Panc1 (cell line): ENCODE measurements around the gene GSTT2. TPM values are rescaled to one million over a fixed set of nuclear protein-coding genes. Genes with fewer than 3 reads are reported as not detected.

Source experiments
- ATAC-seq: fragments of 200-7000 bp; cut with Tn5 transposase; 2 replicates; pipeline ENCODE4 v1.9.1; 2020; ENCODE audit warnings: mild to moderate bottlenecking, moderate library complexity
- BruUV-seq: library from RNA; stranded (reverse); fragments of 400-500 nt; replicated peaks from 2 replicates; lab custom pipeline; 2021; lab: Mats Ljungman, UMichigan
- CTCF ChIA-PET: fragments of 300-600 bp; sonication (Branson Sonifier 250); formaldehyde crosslinking; loops from one replicate; lab custom pipeline; 2022; ENCODE audit warnings: antibody characterized with exemption; lab: Charles Lee
- POLR2A ChIA-PET: fragments of 300-600 bp; sonication (Branson Sonifier 250); formaldehyde crosslinking; loops from one replicate; lab custom pipeline; 2022; ENCODE audit warnings: antibody characterized with exemption; lab: Charles Lee
- DNase-seq: peaks from one replicate; pipeline ENCODE4 v3.0.0-alpha.2; 2010; ENCODE audit warnings: low read depth, low spot score
- H3K27ac ChIP-seq: 2 replicates; pipeline ENCODE4 v1.5.1; 2011; ENCODE audit warnings: mild to moderate bottlenecking, low read length, inconsistent platforms
- H3K27me3 ChIP-seq: fragments of 200-500 bp; sonication (Bioruptor generic); 2 replicates; pipeline ENCODE4 v1.6.0; 2014; ENCODE audit warnings: low read length, inconsistent platforms; ENCODE audit not compliant: control insufficient read depth, insufficient read depth
- H3K36me3 ChIP-seq: fragments of 200-500 bp; sonication (Bioruptor generic); 2 replicates; pipeline ENCODE4 v1.5.1; 2014; ENCODE audit warnings: inconsistent platforms, mild to moderate bottlenecking, low read length, moderate library complexity; ENCODE audit not compliant: control insufficient read depth, insufficient read depth
- H3K4me1 ChIP-seq: 2 replicates; pipeline ENCODE4 v1.5.1; 2011; ENCODE audit warnings: inconsistent platforms, mild to moderate bottlenecking, low read length, moderate library complexity; ENCODE audit not compliant: control insufficient read depth, insufficient read depth
- H3K4me3 ChIP-seq, 2 experiments: 2 replicates each; pipeline ENCODE4 v1.5.1; 2011 to 2012; ENCODE audit warnings: low read depth in 2 of 2, low read length in 2 of 2, mild to moderate bottlenecking in 2 of 2, inconsistent platforms in 1 of 2, moderate library complexity in 1 of 2
- H3K9me3 ChIP-seq: fragments of 200-500 bp; sonication (Bioruptor generic); 2 replicates; pipeline ENCODE4 v1.5.1; 2014; ENCODE audit warnings: low read depth, mild to moderate bottlenecking, inconsistent platforms, low read length, moderate library complexity; ENCODE audit not compliant: control insufficient read depth, insufficient read depth
- POLR2AphosphoS5 ChIP-seq: IDR thresholded peaks from 2 replicates; pipeline ENCODE4 v1.6.1; 2012; ENCODE audit warnings: mild to moderate bottlenecking, low read depth, low read length, moderate library complexity
- SIN3A ChIP-seq: IDR thresholded peaks from 2 replicates; pipeline ENCODE4 v1.6.1; 2012; ENCODE audit warnings: low read depth, mild to moderate bottlenecking, low read length, moderate library complexity, borderline replicate concordance; ENCODE audit not compliant: insufficient read depth
- TCF7L2 ChIP-seq: IDR thresholded peaks from 2 replicates; pipeline ENCODE4 v1.6.1; 2011; ENCODE audit warnings: mild to moderate bottlenecking, low read depth, low read length, inconsistent platforms
- in situ Hi-C: cut with HindIII; loops from 2 replicates; pipeline ENCODE4 v1.10.0; 2016; ENCODE audit warnings: low sequenced_read_pairs, low pct_unique_long_range_greater_than_20kb
- intact Hi-C: fragments of 100-400 bp; cut with micrococcal nuclease; formaldehyde crosslinking; loops from one replicate; pipeline ENCODE4 v1.10.0; 2022; ENCODE audit not compliant: unreplicated experiment
- total RNA-seq: library from RNA; stranded (reverse); gene quantifications from one replicate; pipeline ENCODE4 v1.2.1, GENCODE V29; 2021; ENCODE audit not compliant: unreplicated experiment
- TF ChIP-seq, protein P1 (sequence below): fragments of 450-650 bp; IDR thresholded peaks from 2 replicates; pipeline ENCODE4 v1.5.1; 2017; ENCODE audit warnings: mild to moderate bottlenecking
- TF ChIP-seq, protein P2 (sequence below), 2 experiments: IDR thresholded peaks; 2 replicates each; pipeline ENCODE4 v1.6.1; 2011 to 2012; ENCODE audit warnings: low read depth in 2 of 2, control low read depth in 1 of 2, low read length in 1 of 2, mild to moderate bottlenecking in 1 of 2, moderate library complexity in 1 of 2; ENCODE audit not compliant: insufficient read depth in 1 of 2

GSTT2 gene
- total RNA-seq, 1 experiment from 2014 or later, result 0.26 TPM

DNA sequence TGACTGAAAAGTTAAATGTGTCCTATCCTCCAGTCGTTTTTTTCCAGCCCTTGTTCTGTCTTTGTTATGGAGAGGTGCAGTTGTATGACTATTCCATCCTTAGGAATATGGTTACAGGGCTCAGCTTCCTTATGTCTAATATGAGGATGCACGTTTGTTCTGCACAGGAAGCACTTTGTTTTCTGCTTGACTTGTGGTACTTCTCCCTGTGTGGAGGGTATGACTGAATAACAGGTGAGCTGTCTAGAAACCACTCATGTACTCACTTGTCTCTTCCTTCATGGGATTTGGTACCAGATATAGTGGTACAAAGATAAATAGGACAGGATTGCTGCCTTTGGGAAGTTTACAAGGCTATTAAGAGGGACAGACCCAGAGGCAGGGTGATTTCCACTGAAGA is 48.6 kb downstream of the GSTT2 start:
- POLR2A ChIA-PET, result no interaction called here
- Histone ChIP-seq H3K4me3 (no peak overlapping the region), H3K36me3 (no peaks in the 10 kb centered on the region), H3K4me1 (no peaks in the 10 kb centered on the region; the same call in 1 of the 2 replicates), H3K27me3 (no peaks in the 10 kb centered on the region), H3K9me3 (no peaks in the 10 kb centered on the region), H3K27ac (no peak overlapping the region)
- ATAC-seq (no peak), DNase-seq (no peak)
- CTCF ChIA-PET, result no interaction called here
- in situ Hi-C loops, result no loop called here
- intact Hi-C loops, result no loop called here
- no TSS peak for BruUV-seq
- TF ChIP-seq SIN3A (no peak), POLR2AphosphoS5 (no peak), TCF7L2 (no peak)
- TF ChIP-seq, protein P1, sequence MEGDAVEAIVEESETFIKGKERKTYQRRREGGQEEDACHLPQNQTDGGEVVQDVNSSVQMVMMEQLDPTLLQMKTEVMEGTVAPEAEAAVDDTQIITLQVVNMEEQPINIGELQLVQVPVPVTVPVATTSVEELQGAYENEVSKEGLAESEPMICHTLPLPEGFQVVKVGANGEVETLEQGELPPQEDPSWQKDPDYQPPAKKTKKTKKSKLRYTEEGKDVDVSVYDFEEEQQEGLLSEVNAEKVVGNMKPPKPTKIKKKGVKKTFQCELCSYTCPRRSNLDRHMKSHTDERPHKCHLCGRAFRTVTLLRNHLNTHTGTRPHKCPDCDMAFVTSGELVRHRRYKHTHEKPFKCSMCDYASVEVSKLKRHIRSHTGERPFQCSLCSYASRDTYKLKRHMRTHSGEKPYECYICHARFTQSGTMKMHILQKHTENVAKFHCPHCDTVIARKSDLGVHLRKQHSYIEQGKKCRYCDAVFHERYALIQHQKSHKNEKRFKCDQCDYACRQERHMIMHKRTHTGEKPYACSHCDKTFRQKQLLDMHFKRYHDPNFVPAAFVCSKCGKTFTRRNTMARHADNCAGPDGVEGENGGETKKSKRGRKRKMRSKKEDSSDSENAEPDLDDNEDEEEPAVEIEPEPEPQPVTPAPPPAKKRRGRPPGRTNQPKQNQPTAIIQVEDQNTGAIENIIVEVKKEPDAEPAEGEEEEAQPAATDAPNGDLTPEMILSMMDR, result no peak
- TF ChIP-seq, protein P2, sequence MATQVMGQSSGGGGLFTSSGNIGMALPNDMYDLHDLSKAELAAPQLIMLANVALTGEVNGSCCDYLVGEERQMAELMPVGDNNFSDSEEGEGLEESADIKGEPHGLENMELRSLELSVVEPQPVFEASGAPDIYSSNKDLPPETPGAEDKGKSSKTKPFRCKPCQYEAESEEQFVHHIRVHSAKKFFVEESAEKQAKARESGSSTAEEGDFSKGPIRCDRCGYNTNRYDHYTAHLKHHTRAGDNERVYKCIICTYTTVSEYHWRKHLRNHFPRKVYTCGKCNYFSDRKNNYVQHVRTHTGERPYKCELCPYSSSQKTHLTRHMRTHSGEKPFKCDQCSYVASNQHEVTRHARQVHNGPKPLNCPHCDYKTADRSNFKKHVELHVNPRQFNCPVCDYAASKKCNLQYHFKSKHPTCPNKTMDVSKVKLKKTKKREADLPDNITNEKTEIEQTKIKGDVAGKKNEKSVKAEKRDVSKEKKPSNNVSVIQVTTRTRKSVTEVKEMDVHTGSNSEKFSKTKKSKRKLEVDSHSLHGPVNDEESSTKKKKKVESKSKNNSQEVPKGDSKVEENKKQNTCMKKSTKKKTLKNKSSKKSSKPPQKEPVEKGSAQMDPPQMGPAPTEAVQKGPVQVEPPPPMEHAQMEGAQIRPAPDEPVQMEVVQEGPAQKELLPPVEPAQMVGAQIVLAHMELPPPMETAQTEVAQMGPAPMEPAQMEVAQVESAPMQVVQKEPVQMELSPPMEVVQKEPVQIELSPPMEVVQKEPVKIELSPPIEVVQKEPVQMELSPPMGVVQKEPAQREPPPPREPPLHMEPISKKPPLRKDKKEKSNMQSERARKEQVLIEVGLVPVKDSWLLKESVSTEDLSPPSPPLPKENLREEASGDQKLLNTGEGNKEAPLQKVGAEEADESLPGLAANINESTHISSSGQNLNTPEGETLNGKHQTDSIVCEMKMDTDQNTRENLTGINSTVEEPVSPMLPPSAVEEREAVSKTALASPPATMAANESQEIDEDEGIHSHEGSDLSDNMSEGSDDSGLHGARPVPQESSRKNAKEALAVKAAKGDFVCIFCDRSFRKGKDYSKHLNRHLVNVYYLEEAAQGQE (IDR thresholded peaks at IDR 0.05; ENCODE audit: insufficient read depth in 1 of 2, low read depth in 2 of 2, low read length in 1 of 2), result no peak

GRCh38 chr22:24029304-24029703 is 49.4 kb downstream of the GSTT2 start:
- no peaks in the 10 kb centered on the region for H3K27me3 ChIP-seq
- H3K9me3 ChIP-seq, result no peaks in the 10 kb centered on the region
- POLR2A ChIA-PET, result no interaction called here
- DNase-seq (no peak), ATAC-seq (no peak)
- H3K4me3 ChIP-seq, result no peak overlapping the region
- in situ Hi-C loops (no loop called here), intact Hi-C loops (no loop called here)
- H3K4me1 ChIP-seq, result no peaks in the 10 kb centered on the region; the same call in 1 of the 2 replicates
- CTCF ChIA-PET, result no interaction called here
- no peaks in the 10 kb centered on the region for H3K36me3 ChIP-seq
- no peak for TF ChIP-seq SIN3A
- TF ChIP-seq, protein P2 (IDR thresholded peaks at IDR 0.05; ENCODE audit: insufficient read depth in 1 of 2, low read depth in 2 of 2, low read length in 1 of 2), result no peak
- TF ChIP-seq, protein P1, result no peak
- TF ChIP-seq POLR2AphosphoS5, result no peak
- TF ChIP-seq TCF7L2, result no peak
- H3K27ac ChIP-seq, result no peak overlapping the region
- no TSS peak for BruUV-seq
